HCT116 (cell line): ENCODE results near the gene LORICRIN.

ENCODE experiments used
- POLR2A ChIP-seq: IDR thresholded peaks from 2 replicates; pipeline ENCODE4 v1.7.0; 2011; ENCODE audit warnings: borderline replicate concordance; ENCODE audit not compliant: insufficient read depth, insufficient read length; ENCODE audit errors: extremely low read depth
- SP1 ChIP-seq: IDR thresholded peaks from 2 replicates; pipeline ENCODE4 v1.6.1; 2012; ENCODE audit warnings: low read depth
- TF ChIP-seq, protein P1 (sequence below), 3 experiments: fragments of 200-600 bp in 1 of 3; sonication (generic) in 1 of 3; IDR thresholded peaks in 2 of 3; conservative IDR thresholded peaks in 1 of 3; 2 replicates each; pipeline ENCODE4 v1.5.1; 2012 to 2017; ENCODE audit warnings: low read depth in 2 of 3, low read length in 2 of 3, antibody characterized with exemption in 1 of 3, borderline replicate concordance in 1 of 3, control low read depth in 1 of 3, mild to moderate bottlenecking in 1 of 3, mixed read lengths in 1 of 3, mixed run types in 1 of 3, moderate library complexity in 1 of 3; ENCODE audit not compliant: insufficient read depth in 1 of 3

DNA sequence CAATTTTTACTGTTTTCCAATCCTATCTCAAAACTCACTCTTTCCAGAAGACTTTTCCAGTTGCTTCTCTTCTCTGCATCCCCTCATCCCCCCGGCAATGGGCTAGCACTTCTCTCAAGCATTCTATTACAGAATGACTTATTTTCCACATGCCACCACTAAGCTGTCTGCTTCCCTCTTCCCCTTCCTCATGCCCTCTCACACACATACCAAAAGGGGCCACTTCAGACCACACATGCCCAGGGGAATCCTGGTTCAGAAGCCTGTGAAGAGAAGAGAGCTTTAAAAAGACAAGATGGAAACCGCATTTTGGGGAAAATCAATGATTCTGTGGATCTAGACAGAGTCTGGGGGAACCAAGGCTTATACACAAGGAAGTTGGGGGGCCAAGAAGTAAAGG lies 8.4 kb upstream of the LORICRIN start:
- TF ChIP-seq, protein P1, sequence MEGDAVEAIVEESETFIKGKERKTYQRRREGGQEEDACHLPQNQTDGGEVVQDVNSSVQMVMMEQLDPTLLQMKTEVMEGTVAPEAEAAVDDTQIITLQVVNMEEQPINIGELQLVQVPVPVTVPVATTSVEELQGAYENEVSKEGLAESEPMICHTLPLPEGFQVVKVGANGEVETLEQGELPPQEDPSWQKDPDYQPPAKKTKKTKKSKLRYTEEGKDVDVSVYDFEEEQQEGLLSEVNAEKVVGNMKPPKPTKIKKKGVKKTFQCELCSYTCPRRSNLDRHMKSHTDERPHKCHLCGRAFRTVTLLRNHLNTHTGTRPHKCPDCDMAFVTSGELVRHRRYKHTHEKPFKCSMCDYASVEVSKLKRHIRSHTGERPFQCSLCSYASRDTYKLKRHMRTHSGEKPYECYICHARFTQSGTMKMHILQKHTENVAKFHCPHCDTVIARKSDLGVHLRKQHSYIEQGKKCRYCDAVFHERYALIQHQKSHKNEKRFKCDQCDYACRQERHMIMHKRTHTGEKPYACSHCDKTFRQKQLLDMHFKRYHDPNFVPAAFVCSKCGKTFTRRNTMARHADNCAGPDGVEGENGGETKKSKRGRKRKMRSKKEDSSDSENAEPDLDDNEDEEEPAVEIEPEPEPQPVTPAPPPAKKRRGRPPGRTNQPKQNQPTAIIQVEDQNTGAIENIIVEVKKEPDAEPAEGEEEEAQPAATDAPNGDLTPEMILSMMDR (IDR thresholded peaks at IDR 0.05 in 2 of 3, conservative IDR thresholded peaks at IDR 0.05 in 1 of 3; ENCODE audit: borderline replicate concordance in 1 of 3, insufficient read depth in 1 of 3, low read depth in 2 of 3, low read length in 2 of 3) = no peak
- no peak for TF ChIP-seq SP1
- TF ChIP-seq POLR2A = no peak
